Kidney glomerular epithelial cell (primary cell): ENCODE results near the gene ELAPOR2.
"Not testable (repeated sequence)": the region's sequence is repeated elsewhere in the genome, so short reads cannot be mapped to it uniquely, and the experiment has no call there.

Experiments used
- DNase-seq: peaks from one replicate; lab custom pipeline; 2025; lab: John Stamatoyannopoulos, UW

The ELAPOR2 gene

DNA sequence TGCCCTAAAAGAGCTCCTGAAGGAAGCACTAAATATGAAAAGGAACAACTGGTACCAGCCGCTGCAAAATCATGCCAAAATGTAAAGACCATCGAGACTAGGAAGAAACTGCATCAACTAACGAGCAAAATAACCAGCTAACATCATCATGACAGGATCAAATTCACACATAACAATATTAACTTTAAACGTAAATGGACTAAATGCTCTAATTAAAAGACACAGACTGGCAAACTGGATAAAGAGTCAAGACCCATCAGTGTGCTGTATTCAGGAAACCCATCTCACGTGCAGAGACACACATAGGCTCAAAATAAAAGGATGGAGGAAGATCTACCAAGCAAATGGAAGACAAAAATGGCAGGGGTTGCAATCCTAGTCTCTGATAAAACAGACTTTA, 17.9 kb downstream of the ELAPOR2 start:
- DNase-seq, result not testable (repeated sequence)

DNA sequence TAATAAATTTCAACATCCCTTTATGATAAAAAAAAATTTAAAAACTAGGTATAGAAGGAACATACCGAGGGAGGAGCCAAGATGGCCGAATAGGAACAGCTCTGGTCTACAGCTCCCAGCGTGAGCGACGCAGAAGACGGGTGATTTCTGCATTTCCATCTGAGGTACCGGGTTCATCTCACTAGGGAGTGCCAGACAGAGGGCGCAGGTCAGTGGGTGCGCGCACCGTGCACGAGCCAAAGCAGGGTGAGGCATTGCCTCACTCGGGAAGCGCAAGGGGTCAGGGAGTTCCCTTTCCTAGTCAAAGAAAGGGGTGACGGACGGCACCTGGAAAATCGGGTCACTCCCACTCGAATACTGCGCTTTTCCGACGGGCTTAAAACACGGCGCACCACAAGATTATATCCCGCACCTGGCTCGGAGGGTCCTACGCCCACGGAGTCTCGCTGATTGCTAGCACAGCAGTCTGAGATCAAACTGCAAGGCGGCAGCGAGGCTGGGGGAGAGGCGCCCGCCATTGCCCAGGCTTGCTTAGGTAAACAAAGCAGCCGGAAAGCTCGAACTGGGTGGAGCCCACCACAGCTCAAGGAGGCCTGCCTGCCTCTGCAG, 19.7 kb downstream of the ELAPOR2 start:
- DNase-seq, result not testable (repeated sequence)

DNA sequence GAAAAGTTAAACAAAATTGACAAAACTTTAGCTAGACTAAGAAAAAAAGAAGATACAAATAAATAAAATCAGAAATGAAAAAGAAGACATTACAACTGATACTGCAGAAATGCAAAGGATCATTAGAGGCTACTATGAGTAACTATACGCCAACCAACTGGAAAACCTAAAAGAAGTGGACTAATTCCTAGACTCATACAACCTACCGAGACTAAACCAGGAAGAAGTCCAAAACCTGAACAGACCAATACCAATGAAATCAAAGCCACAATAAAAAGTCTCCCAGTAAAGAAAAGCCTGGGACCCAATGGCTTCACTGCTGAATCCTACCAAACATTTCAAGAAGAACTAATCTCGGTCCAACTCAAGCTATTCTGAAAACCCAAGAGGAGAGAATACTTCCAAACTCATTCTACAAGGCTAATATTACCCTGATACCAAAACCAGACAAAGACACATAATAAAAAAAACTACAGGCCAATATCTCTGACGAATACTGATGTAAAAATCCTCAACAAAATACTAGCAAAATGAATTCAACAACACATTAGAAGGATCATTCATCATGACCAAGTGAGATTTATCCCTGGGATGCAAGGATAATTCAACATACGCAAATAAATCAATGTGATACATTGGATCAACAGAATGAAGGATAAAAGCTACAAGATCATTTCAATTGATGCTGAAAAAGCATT, 20.3 kb downstream of the ELAPOR2 start:
- no peak for DNase-seq

DNA sequence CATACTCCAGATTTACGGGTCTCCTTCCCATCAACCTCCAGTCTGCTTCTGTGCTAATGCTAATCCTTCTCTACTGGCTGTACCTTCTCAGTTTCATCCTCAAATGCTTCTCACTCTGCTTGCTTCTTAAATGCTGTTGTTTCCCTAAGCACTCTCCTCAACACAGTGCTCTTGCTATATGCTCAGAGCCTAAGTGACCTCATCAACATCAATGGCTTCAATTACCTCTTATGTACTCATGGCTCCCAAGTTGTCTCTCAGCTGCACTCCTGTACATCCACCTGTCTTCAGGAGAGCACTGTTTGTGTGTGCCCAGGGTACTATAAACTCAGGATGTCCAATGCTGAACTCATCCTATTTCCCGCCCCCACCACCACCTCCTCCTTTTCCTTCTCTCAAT, 22.5 kb downstream of the ELAPOR2 start:
- no peak for DNase-seq

DNA sequence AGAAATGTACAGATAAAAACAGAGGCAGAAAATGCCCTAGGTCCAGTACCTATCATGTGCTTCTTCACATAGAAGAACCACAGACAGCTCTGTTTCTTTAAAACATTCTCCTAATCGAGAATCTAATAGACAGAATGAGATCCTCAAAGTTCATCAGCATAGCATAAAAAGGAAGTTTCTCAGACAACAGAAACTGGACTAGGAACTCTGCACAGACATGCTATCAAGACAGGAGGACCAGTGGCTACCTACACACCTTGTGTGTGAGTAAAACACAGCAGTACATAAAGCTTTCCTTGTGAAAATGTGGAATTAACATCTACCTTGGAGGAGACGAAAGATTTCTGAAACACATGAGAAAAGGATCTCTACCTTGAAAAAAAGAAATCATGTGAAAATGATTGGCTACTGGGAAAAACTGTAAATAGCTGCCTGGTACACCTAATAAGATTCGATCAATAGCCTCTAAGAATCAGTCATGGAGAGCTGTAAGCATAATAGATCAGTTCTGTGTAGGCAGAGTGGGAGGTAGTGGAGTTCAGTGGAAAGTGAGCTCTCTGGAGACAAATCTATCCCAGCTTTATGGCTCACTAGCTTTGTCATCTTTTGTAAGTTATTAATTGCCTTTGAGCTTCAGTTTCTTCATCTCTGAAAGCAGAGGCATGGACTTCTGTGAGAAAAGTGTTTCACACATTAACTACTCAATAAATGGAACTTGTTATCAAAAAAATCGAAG, 26.7 kb downstream of the ELAPOR2 start:
- DNase-seq, result no peak

DNA sequence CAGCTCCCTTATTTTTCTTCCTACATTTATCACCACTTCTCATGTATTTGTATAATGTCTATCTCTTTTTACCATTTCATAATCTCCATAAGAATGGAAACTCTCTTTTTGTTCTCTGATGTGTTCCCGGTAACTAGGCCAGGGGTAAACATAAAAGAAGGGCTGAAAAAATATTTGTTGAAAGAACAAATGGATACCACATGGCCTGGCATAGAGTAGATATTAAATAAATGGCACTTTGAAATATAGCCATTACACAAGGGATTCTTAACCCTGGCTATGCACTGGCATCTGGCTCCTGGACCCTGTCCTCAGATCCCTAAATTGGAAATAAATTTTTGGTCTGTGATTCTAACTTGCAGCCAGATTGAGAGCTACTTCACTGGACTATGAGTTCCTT, 30.4 kb downstream of the ELAPOR2 start:
- DNase-seq, result no peak

DNA sequence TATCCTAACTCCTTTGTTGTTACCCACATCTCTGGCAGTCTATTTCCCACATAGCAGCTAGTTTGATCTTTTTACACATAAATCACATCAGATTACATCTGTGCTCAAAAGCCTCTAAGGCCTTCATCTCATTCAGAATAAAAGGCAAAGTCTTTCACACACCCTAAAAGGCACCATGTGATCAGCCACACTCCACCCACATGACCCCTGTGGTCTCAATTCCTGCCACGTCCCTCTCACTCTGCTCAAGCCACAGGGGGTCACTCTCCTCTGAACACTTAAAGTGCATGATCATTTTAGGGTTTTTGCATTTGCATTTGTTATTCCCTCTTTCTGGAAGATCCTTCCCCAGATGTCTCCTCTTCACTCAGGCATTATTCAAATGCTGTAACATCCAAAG, 30.8 kb downstream of the ELAPOR2 start:
- DNase-seq, result no peak

DNA sequence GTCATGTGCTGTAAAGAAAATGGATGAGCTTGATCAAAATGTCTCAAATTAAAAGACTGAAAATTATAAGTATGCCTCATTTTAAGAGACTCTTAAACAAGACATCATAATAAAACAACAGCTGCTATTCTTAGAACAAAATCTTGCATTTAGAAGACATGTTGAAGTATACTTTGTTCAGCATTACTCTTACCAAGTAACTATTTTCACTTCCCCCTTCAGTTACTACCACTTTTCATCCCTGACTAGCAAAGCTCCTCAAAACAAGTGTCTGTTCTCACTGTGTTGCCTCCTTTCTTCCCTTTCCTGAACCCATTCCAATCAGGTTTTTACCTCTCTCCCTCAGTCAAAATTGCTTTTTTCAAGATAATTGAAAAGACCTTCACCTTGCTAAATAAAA, 31.6 kb downstream of the ELAPOR2 start:
- no peak for DNase-seq

DNA sequence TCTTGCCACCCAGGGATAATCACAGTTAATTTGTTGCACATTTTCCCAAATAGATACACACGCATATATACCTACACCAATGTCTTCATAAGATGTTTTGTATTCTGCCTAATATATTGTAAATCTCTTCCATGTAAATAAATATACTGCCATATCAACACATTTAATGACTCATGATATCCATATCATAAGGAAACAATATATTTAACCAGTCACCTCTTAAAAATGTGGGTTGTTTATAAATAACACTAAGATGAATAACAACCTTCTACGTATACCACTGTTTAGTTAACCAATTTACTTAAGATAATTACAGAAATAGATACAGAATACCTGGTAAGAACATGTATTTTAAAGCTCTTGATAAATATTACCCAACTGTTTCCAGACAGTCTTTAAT, 38.2 kb downstream of the ELAPOR2 start:
- no peak for DNase-seq

DNA sequence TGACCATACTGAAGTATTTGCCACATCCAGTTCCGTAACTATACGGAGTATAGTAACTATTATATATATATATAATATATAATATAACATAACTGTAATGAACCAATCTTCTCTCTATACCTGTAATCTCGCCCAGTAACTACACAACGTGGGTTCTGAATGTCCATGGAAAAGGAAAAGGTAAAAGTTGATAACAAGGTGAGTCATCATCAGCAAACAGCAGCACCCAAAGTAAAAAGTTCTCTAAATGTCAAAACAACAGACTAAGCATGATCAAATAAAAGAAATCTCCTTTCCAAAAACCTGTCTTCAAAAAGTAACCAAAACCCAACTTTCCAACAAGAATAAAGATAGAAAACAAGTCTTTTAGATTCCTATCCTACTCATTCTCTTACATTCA, 42.8 kb downstream of the ELAPOR2 start:
- no peak for DNase-seq

DNA sequence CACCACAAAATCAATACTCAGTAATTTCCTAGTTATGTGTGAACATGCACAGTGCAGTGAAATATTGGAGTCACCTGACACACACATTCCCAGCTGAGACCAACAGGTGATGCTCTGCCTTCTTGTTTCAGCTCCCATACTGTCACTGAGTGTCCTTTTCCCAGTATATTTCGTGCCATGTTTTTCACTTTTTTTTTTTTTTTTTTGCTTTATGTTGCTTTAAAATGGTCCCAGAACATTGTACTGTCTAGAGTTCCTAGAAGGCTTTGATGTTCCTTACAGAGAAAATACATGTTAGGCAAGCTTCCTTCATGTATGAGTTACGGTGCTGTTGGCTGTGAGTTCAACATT, 45.6 kb downstream of the ELAPOR2 start:
- no peak for DNase-seq

DNA sequence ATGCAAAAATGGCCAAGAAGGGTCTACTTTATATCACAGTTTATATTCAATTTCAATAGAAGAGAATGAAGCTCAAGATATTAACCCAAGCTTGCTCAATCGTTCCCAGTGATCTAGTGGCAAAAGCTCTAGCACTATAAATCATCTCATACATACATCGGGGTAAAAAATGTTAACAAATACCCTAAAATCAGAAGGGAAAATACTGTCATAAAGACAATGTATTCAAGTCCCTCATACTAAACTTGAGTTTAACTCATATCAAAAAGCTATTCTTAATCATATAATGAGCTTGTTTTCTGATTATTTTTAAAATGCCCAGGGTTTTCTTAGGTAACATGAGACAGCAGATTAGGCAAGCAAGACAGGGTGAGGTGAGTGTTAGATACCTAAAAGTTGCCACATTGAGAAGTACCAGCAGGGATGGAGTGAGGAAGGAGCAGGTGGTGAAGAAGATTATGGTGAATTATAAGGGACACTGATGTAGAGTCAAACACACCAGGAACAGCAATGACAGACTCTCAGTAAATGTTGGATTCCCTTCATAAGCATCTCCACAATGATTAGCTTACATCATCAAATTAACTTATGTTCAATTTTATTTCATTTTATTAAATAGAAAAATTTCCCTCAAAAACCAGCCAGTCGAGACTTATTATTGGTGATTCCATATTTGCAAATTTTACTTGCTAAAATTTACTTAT, 46.2 kb downstream of the ELAPOR2 start:
- no peak for DNase-seq
